Muscle layer of colon (tissue), 2 donors: Measurements from ENCODE around the gene VPS13C.

Experiments used
- H3K27ac ChIP-seq: one replicate; pipeline ENCODE4 v1.7.0; 2013; ENCODE audit warnings: low read depth, mild to moderate bottlenecking, low read length, moderate library complexity
- H3K27me3 ChIP-seq, 2 donors: one replicate each; pipeline ENCODE4 v1.7.0; 2013; ENCODE audit warnings: low read length in 2 of 2, mild to moderate bottlenecking in 2 of 2; ENCODE audit not compliant: insufficient read depth in 2 of 2, control insufficient read depth in 1 of 2
- H3K36me3 ChIP-seq: one replicate; pipeline ENCODE4 v1.7.0; 2013; ENCODE audit warnings: mild to moderate bottlenecking, low read length; ENCODE audit not compliant: insufficient read depth
- H3K4me1 ChIP-seq: one replicate; pipeline ENCODE4 v1.7.0; 2013; ENCODE audit warnings: mild to moderate bottlenecking, low read length; ENCODE audit not compliant: insufficient read depth
- H3K4me3 ChIP-seq, 2 donors: one replicate each; pipeline ENCODE4 v1.7.0; 2013; ENCODE audit warnings: low read length in 2 of 2, low read depth in 1 of 2, mild to moderate bottlenecking in 1 of 2, moderate library complexity in 1 of 2
- H3K9ac ChIP-seq: one replicate; pipeline ENCODE4 v1.7.0; 2013; ENCODE audit warnings: low read length
- H3K9me3 ChIP-seq: one replicate; pipeline ENCODE4 v1.7.0; 2013; ENCODE audit warnings: mild to moderate bottlenecking, low read length
- donor health status: abdominal sarcoma.
- donor health status: Adenocarcinoma of cecum.

Gene VPS13C

GRCh38 chr15:61921093-61921492, 139.2 kb downstream of the VPS13C start:
- H3K9me3 ChIP-seq = no peaks in the 10 kb centered on the region
- no peak overlapping the region for H3K27ac ChIP-seq
- no peaks in the 10 kb centered on the region for H3K4me1 ChIP-seq
- no peaks in the 10 kb centered on the region for H3K27me3 ChIP-seq
- H3K36me3 ChIP-seq = peaks cover 52% of the 10 kb centered on the region
- H3K4me3 ChIP-seq = no peak overlapping the region
- no peak overlapping the region for H3K9ac ChIP-seq

- Histone ChIP-seq H3K27ac (no peak overlapping the region), H3K4me1 (no peaks in the 10 kb centered on the region), H3K36me3 (peaks cover 49% of the 10 kb centered on the region), H3K9ac (no peak overlapping the region), H3K9me3 (no peaks in the 10 kb centered on the region), H3K4me3 (no peak overlapping the region), H3K27me3 (no peaks in the 10 kb centered on the region)
These were observed 142.8 kb downstream of the VPS13C start for GRCh38 chr15:61917457-61917856.

DNA sequence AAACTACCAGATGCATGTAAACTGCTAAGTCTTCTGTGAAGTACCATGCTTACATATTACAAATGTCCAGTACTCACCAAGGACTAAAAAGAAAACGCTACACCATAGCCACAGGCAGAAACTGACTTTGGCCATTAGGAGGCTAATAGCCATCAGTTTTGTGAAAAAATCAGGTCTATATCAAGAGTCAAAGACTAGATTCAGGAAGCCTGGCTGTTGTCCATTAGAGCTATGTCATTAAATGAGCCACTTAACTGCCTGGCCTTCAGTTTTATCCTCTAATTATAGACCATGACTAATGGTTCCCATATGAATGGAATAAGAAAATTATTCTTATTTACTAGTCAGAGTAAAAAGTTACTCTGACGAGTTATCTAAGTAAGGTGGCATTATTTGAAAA, 144.1 kb downstream of the VPS13C start:
- Histone ChIP-seq H3K9me3 (no peaks in the 10 kb centered on the region), H3K4me3 (no peak overlapping the region), H3K9ac (no peak overlapping the region), H3K36me3 (peaks cover 41% of the 10 kb centered on the region), H3K27me3 (no peaks in the 10 kb centered on the region), H3K4me1 (no peaks in the 10 kb centered on the region), H3K27ac (no peak overlapping the region)

DNA sequence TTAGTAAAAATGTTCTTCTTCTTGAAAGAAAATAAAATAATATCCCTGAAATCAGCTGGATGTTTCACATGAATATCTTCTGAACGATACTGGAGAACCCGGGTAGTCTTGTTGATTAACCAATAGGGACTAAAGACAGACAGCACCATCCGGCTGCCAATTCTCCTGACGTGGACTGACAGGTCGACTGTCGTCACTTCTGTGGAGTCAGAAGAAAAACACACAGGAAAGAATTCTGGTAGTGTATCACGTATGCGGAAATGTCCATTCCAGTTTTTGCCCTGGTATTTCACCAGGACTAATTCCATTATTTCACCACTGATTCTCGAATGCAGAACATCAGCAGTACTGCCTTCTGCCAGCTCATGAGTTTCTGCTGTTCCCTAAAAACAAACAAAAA, 144.6 kb downstream of the VPS13C start:
- no peaks in the 10 kb centered on the region for H3K27me3 ChIP-seq
- H3K4me1 ChIP-seq = no peaks in the 10 kb centered on the region
- no peak overlapping the region for H3K4me3 ChIP-seq
- H3K27ac ChIP-seq = no peak overlapping the region
- H3K9ac ChIP-seq = no peak overlapping the region
- no peaks in the 10 kb centered on the region for H3K9me3 ChIP-seq
- H3K36me3 ChIP-seq = peaks cover 36% of the 10 kb centered on the region

DNA sequence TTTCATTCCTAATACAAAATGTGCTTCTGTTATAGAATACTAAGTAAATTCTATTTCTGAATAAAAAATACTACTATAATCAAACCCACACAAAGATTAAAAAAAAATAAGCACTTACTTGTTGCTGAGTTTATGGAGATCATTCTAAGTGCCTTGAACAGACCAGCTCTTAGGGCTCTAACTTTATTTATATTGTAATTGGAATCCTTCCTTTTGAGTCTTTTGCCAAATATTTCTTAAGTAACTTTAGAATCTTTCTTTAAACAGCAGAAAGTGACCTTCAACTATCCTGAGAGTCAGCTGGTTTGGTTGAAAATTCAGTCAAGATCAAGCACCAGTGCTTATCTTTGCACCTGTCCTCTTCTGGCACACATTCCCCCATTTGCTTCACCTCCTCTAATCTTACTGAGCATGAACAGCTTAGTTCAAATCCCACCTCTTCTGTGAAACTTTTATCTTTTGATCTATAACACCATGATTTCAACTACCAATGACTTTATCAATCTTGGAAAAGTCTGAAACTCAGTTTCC, 149.3 kb downstream of the VPS13C start:
- Histone ChIP-seq H3K9ac (no peak overlapping the region), H3K36me3 (peaks cover 27% of the 10 kb centered on the region), H3K4me3 (no peak overlapping the region), H3K4me1 (no peaks in the 10 kb centered on the region), H3K27ac (no peak overlapping the region), H3K27me3 (no peaks in the 10 kb centered on the region), H3K9me3 (no peaks in the 10 kb centered on the region)

DNA sequence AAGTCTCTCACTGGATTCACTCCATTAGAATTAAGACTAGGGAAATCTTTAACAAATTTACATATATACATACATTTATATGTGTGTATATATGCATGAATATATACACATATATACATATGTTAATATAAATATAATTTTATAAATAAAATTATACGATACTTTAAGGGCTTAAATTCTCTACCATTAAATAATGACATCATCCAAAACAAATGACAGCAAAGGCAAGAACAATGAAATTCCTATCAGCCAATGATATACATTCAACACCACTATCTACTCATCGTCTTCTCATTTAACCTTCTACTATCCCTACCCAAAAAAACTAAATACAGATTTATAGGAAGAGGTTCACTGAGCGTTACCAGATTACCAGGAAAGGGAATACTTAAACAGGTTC, 152.0 kb downstream of the VPS13C start:
- peaks cover 22% of the 10 kb centered on the region for H3K36me3 ChIP-seq
- H3K27ac ChIP-seq = no peak overlapping the region
- H3K4me3 ChIP-seq = no peak overlapping the region
- H3K27me3 ChIP-seq = no peaks in the 10 kb centered on the region
- H3K9me3 ChIP-seq = no peaks in the 10 kb centered on the region
- no peak overlapping the region for H3K9ac ChIP-seq
- no peaks in the 10 kb centered on the region for H3K4me1 ChIP-seq

DNA sequence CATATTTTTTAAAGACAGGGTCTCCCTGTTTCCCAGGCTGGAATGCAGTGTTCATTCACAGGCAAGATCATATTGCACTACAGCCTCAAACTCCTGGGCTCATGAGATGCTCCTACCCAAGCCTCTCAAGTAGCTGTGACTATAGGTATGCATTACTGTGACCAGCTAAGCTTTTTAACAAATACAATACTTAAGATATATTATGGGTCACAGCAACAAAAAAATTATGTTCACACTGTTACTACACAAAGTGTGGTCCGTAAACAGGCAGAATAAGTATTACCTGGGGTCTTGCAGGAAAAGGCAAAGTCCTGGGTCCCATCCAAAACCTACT, 152.5 kb downstream of the VPS13C start:
- peaks cover 22% of the 10 kb centered on the region for H3K36me3 ChIP-seq

DNA sequence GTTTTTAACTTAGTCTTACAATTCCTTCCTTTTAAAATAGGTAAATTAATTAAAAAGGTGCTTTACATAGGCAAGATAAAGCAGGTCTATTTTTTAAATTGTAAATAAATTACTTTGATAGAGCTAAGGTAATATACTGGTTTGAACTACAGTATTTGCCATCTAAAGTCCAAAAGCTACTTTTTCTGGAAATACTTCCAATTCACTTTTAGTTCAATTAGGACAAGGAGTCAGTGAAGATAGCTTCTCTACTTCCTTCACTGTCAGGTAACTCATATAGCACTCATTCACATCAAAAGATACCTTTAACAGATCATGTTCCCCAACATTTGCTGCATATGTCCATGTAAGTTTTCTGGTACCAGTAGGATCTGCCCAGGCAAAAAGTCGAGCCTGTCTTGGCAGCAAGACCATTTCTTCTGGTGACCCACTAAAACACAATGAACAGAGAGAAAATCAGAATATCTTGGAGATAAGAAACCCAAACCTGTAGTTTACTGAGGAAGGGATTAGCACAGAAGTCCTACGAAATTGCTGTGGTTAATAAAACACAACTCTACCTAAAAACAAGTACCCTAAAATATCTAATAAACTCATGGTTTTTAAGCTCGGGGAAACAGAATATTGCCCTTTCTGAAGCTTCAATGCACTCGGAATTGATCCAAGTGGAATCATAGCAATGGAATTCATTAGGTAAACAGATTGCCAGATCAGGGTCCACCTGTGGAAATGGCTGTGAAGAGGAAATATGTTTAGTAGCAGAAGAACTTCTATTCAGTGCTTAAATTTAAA, 153.1 kb downstream of the VPS13C start:
- Histone ChIP-seq H3K27ac (no peak overlapping the region), H3K9me3 (no peaks in the 10 kb centered on the region), H3K36me3 (peaks cover 22% of the 10 kb centered on the region), H3K4me3 (no peak overlapping the region), H3K27me3 (no peaks in the 10 kb centered on the region), H3K9ac (no peak overlapping the region), H3K4me1 (no peaks in the 10 kb centered on the region)

More for the DNA sequence above, 152.5 kb downstream of the VPS13C start:
- Histone ChIP-seq H3K27me3 (no peaks in the 10 kb centered on the region), H3K27ac (no peak overlapping the region), H3K9ac (no peak overlapping the region), H3K9me3 (no peaks in the 10 kb centered on the region), H3K4me3 (no peak overlapping the region), H3K4me1 (no peaks in the 10 kb centered on the region)

DNA sequence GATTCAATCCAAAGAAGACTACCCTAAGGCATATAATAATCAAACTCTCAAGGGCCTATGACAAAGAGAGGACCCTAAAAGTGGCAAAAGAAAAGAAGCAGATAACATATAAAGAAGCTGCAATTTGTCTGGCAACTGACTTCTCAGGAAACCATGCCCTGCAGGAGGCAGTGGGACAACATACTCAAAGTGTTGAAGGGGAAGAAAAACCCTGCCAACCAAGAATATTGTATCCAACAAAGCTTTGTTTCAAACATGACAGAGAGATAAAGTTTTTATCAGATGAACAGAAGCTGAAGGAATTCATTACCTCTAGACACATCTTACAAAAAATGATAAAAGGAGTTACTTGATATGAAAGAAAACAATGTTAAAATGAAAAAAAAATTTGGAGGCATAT, 167.1 kb downstream of the VPS13C start:
- Histone ChIP-seq H3K27ac (no peak overlapping the region), H3K4me3 (no peak overlapping the region), H3K9ac (no peak overlapping the region), H3K4me1 (no peaks in the 10 kb centered on the region), H3K27me3 (no peaks in the 10 kb centered on the region), H3K36me3 (peaks cover 15% of the 10 kb centered on the region), H3K9me3 (peaks cover 4% of the 10 kb centered on the region)

GRCh38 chr15:61892140-61892539, 168.1 kb downstream of the VPS13C start:
- Histone ChIP-seq H3K27ac (no peak overlapping the region), H3K36me3 (peaks cover 15% of the 10 kb centered on the region), H3K4me1 (no peaks in the 10 kb centered on the region), H3K9me3 (peaks cover 4% of the 10 kb centered on the region), H3K9ac (no peak overlapping the region), H3K27me3 (no peaks in the 10 kb centered on the region), H3K4me3 (no peak overlapping the region)

GRCh38 chr15:61890106-61890505, 170.1 kb downstream of the VPS13C start:
- H3K27ac ChIP-seq = no peak overlapping the region

GRCh38 chr15:61889706-61890105, 170.5 kb downstream of the VPS13C start:
- H3K9me3 ChIP-seq = peaks cover under 1% of the 10 kb centered on the region
- H3K36me3 ChIP-seq = peaks cover 15% of the 10 kb centered on the region
- H3K9ac ChIP-seq = no peak overlapping the region
- H3K4me1 ChIP-seq = no peaks in the 10 kb centered on the region
- no peak overlapping the region for H3K27ac ChIP-seq
- H3K27me3 ChIP-seq = no peaks in the 10 kb centered on the region
- no peak overlapping the region for H3K4me3 ChIP-seq

More at GRCh38 chr15:61890106-61890505, 170.1 kb downstream of the VPS13C start:
- no peaks in the 10 kb centered on the region for H3K27me3 ChIP-seq
- H3K4me1 ChIP-seq = no peaks in the 10 kb centered on the region
- peaks cover 15% of the 10 kb centered on the region for H3K36me3 ChIP-seq
- H3K9me3 ChIP-seq = peaks cover 4% of the 10 kb centered on the region
- H3K4me3 ChIP-seq = no peak overlapping the region
- H3K9ac ChIP-seq = no peak overlapping the region
